Colonic mucosa (tissue), 4 donors: ENCODE results near the gene PLEKHH3. TPM values are rescaled to one million over a fixed set of nuclear protein-coding genes. Genes with fewer than 3 reads are reported as not detected.
A peak's percentile ranks its signal among the peaks of the same experiment; 100 is the strongest.

Experiments used
- DNase-seq: peaks from one replicate; pipeline ENCODE4 v3.0.0-alpha.2; 2020
- H3K27ac ChIP-seq: fragments of 200-600 bp; one replicate; pipeline ENCODE4 v1.8.0; 2021
- H3K27me3 ChIP-seq: fragments of 200-600 bp; one replicate; pipeline ENCODE4 v1.8.0; 2021
- H3K36me3 ChIP-seq: fragments of 200-600 bp; one replicate; pipeline ENCODE4 v1.8.0; 2021
- H3K4me1 ChIP-seq: fragments of 200-600 bp; one replicate; pipeline ENCODE4 v1.8.0; 2021; ENCODE audit warnings: mild to moderate bottlenecking
- H3K4me3 ChIP-seq: fragments of 200-600 bp; one replicate; pipeline ENCODE4 v1.8.0; 2021
- H3K9ac ChIP-seq, 2 donors: one replicate each; pipeline ENCODE4 v1.7.0; 2013; ENCODE audit warnings: control low read depth in 2 of 2, low read depth in 2 of 2, low read length in 2 of 2
- H3K9me3 ChIP-seq: fragments of 200-600 bp; one replicate; pipeline ENCODE4 v1.8.0; 2021
- intact Hi-C: fragments of 100-400 bp; cut with DNase I; formaldehyde crosslinking; loops from one replicate; pipeline ENCODE4 v1.14.1; 2022
- total RNA-seq, 2 donors: library from RNA; stranded (reverse); fragmentation: NEBNext Ultra II Directional in 1 of 2; extraction: Animal tissue kit (Norgen Biotek cat#: 25700) in 1 of 2; gene quantifications; one replicate each; pipeline ENCODE4 v1.2.1, GENCODE V29; 2021
- TF ChIP-seq, protein P1 (sequence below): fragments of 200-600 bp; IDR thresholded peaks from one replicate; pipeline ENCODE4 v1.8.0; 2022; ENCODE audit warnings: antibody characterized with exemption, mild to moderate bottlenecking
- donor health status: healthy.
- donor health status: DM: no; HTN: no; CAD: no.
- donor health status: DM: no; HTN: no; CAD: no.

Gene PLEKHH3
- total RNA-seq, 2 donors from 2014 or later = 14.6 to 17.6 TPM

- Histone ChIP-seq H3K36me3 (no peaks in the 10 kb centered on the region), H3K9ac (peak overlapping the region; percentile 92), H3K9me3 (no peaks in the 10 kb centered on the region), H3K27me3 (no peaks in the 10 kb centered on the region), H3K27ac (no peak overlapping the region), H3K4me3 (peak overlapping the region; percentile 78), H3K4me1 (peaks cover 31% of the 10 kb centered on the region)
- intact Hi-C loops = loop anchor here (5.0 kb wide), 1 partner anchor 68 kb away; the partner anchor contains the start of genes RETREG3 and TUBG1
- no peak for DNase-seq
- TF ChIP-seq, protein P1, sequence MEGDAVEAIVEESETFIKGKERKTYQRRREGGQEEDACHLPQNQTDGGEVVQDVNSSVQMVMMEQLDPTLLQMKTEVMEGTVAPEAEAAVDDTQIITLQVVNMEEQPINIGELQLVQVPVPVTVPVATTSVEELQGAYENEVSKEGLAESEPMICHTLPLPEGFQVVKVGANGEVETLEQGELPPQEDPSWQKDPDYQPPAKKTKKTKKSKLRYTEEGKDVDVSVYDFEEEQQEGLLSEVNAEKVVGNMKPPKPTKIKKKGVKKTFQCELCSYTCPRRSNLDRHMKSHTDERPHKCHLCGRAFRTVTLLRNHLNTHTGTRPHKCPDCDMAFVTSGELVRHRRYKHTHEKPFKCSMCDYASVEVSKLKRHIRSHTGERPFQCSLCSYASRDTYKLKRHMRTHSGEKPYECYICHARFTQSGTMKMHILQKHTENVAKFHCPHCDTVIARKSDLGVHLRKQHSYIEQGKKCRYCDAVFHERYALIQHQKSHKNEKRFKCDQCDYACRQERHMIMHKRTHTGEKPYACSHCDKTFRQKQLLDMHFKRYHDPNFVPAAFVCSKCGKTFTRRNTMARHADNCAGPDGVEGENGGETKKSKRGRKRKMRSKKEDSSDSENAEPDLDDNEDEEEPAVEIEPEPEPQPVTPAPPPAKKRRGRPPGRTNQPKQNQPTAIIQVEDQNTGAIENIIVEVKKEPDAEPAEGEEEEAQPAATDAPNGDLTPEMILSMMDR = no peak
Measured at GRCh38 chr17:42674755-42675347, 1.9 kb downstream of the PLEKHH3 start.

DNA sequence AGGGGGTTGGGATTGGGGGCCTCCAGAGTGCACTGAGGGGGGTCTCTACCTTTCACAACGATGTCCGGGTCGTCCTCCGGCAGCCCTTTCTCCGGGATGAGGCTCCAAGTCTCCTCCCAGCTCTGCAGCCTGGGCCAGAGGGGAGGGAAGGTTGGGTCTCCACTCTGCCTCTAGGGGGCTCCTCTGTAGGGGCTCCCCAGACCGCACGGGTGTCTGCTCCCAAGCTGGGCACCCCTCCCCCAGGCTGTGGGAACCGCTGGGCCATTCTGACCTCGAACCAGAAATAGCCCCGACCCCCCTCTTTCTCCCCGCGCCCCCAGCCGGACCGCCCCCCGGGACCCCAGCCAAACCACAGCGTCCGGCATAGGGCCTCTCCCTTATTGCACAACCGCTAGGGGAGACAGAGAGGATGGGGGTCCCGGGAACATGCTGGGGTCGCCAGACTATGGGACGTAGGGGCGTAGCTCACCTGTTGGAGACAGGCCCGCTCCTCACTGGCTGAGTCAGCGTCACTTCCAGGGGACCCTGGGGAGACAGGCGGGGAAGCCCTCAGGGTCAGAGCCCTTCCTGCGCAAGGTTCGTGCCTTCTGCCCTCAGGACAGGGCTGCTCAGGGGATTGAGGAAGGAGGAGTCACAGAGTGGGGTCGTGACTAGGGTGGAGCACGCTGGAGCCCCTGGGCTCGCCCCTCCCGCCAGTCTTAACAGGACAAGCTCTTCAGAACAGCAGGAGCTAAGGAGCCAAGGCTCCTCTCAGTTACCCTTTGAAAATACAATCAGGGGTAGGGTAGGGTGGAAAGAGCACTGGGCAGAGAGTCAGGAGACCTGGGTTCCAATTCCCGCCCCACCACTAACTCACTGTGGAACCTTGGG lies 2.7 kb downstream of the PLEKHH3 start:
- peak overlapping the region; percentile 17 for H3K4me3 ChIP-seq
- intact Hi-C loops = loop anchor here (5.0 kb wide), 1 partner anchor 67 kb away; the partner anchor contains the start of genes RETREG3 and TUBG1
- DNase-seq = peak; percentile 57
- no peak overlapping the region for H3K27ac ChIP-seq
- H3K9ac ChIP-seq = peak overlapping the region; percentile 30 to 92
- H3K4me1 ChIP-seq = peaks cover 24% of the 10 kb centered on the region
- no peaks in the 10 kb centered on the region for H3K27me3 ChIP-seq
- no peaks in the 10 kb centered on the region for H3K9me3 ChIP-seq
- H3K36me3 ChIP-seq = peaks cover 4% of the 10 kb centered on the region
- TF ChIP-seq, protein P1 = peak; percentile 19

GRCh38 chr17:42673266-42673884 lies 3.4 kb downstream of the PLEKHH3 start:
- no peak overlapping the region for H3K4me3 ChIP-seq
- H3K27me3 ChIP-seq = no peaks in the 10 kb centered on the region
- H3K36me3 ChIP-seq = peaks cover 4% of the 10 kb centered on the region
- H3K9me3 ChIP-seq = no peaks in the 10 kb centered on the region
- no peak for DNase-seq
- H3K4me1 ChIP-seq = peaks cover 17% of the 10 kb centered on the region
- H3K9ac ChIP-seq = peak overlapping the region; percentile 19 to 30
- intact Hi-C loops = loop anchor here (5.0 kb wide), 1 partner anchor 66 kb away; the partner anchor contains the start of genes RETREG3 and TUBG1
- TF ChIP-seq, protein P1 = no peak
- no peak overlapping the region for H3K27ac ChIP-seq

DNA sequence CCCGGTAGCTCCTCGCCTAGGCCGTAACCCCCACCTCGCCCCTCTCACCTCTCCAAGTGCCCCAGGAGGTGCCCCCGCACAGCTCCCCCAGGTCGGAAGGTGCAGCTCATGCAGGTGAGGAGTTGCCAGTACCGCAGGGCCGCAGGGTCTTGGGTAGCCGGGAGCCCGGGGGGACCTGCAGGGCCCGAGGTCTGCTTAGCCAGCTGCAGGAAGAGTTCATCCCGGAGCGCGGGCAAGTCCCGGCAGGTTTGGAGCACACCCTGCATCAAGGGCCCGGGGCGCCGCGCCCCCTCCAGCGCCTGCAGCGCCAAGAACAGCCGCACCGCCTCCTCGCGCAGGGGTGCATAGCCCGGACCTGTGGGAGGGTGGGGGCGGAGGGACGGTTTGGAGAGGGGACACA lies 4.8 kb downstream of the PLEKHH3 start:
- Histone ChIP-seq H3K4me3 (no peak overlapping the region), H3K4me1 (peaks cover 19% of the 10 kb centered on the region), H3K9me3 (no peaks in the 10 kb centered on the region), H3K27me3 (no peaks in the 10 kb centered on the region), H3K9ac (no peak overlapping the region), H3K27ac (no peak overlapping the region), H3K36me3 (peaks cover 4% of the 10 kb centered on the region)
- no peak for DNase-seq
- intact Hi-C loops = loop anchor here (5.0 kb wide), 1 partner anchor 65 kb away; the partner anchor contains the start of genes RETREG3 and TUBG1
- TF ChIP-seq, protein P1 = no peak
